ENCODE data around the gene ZNF827.

- TF ChIP-seq CTCF (IDR thresholded peaks at IDR 0.05) (no peak), REST (IDR thresholded peaks at IDR 0.05; ENCODE audit: insufficient read depth in 1 of 2, low read depth in 2 of 2, low read length in 1 of 2) (no peak), POLR2AphosphoS5 (IDR thresholded peaks at IDR 0.05; ENCODE audit: low read depth, low read length) (no peak)
These were observed 3.1 kb downstream of the ZNF827 start for GRCh38 chr4:145935253-145936141.
